CMK (cell line): Measurements from ENCODE around the gene TENT5A.
"Not testable (repeated sequence)": the region's sequence is repeated elsewhere in the genome, so short reads cannot be mapped to it uniquely, and the experiment has no call there.

Source experiments
- DNase-seq: peaks from one replicate; pipeline ENCODE4 v3.0.0-alpha.2; 2010; ENCODE audit warnings: low read depth

Gene TENT5A

DNA sequence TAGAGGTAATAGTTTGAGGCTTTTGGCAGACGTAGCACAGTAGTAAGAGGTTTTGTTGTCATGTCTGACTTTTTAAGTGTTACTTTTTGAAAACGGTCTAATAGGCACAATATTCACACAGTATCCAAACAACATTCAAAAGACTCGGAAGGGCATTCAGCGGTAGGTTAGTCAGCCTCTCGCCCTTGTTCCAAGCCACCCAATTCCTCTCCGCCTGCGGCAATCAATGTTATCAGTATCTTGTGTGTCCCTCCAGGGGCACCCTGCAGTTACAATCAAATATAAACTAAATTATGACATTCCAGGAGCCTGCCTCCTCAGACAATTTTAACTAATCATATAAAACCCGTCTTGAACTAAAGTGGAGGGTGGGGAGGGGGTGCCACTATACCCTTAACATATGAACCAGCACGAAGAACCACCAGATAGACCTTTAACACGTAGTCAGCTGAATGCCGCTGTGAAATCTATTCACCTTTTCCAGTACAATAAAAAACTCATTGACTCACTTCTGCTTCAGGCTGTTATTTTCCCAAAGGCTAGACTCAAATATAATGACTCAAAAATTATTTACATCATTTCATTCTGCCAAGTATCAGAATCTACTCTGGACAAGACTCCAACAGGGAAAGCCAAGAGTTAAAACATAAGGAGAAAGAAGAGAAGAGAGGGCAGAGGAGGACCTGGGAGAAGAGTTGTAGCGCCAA lies 1.6 kb downstream of the TENT5A start:
- no peak for DNase-seq

DNA sequence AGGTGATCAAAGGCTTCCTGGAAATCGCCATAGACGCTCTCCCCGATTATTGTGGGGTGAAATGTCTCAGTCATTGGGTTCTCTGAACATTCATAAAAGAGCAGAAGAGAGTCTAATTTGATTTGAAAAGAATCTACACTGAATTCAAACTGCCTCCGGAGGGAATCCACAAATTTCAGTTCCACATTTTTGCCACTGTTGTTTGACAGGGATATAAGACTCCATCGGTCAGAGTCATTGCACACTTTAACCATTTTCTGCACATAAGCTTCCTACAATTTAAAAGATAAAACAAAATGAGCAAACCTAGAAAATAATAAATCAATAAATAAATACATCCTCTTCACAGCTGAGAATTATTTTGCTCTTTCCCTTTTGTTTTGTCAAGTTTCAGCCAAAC lies 2.3 kb downstream of the TENT5A start:
- no peak for DNase-seq

DNA sequence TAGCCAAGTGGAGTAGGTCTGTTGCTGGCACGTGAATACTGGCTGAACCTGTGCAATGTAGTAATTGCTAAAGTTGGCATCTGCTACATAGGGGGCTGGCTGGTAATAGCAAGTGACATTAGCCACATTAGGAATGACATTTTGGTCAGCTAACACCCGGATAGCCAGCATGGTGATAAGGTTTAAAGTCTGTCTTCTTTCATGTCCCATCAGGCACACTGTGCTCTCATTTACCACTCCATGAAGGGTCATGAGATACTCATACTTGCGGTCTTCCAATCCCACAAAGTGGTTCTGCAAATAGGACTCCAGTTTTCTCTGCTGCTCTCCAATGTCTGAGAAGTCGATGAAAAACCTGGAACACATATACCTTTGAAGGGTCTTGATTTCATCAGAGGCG lies 2.8 kb downstream of the TENT5A start:
- DNase-seq: no peak

DNA sequence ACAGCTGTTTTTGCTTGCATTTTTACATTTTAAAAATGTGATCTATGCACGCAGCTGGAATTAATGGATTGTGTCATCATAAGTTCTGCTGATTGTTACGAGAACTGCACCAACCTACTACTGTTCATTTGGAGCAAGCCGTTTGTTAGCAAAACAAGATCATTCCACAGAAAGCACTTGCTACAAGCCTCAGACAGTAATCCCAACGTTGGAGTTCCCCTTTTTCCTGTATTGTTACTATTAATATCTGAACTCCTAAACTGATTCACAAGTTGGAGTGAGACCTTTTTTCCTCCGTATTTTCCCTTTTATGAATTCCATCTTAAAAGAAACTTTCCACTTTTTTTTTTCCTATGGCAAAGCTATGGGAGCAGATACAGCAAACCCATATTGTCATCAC lies 3.5 kb downstream of the TENT5A start:
- no peak for DNase-seq

DNA sequence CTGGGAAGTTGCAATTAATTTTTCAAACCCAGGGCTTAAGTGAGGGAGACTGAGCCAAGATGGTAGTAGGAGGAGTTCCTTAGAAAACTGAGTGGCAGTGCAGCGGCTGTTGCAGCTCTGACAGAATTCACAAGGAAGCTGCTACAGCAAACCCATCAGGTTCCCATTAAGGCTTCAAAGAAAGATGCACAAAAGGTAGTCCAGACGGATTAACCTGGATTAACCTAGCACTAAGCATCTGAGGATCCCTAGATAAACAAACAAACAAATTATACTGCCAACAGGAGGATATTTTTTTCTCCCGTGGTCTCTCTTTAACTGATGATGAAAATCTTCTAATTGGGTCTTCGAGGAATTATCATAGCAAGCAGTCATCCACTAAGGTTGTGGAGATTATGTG lies 5.2 kb downstream of the TENT5A start:
- no peak for DNase-seq

DNA sequence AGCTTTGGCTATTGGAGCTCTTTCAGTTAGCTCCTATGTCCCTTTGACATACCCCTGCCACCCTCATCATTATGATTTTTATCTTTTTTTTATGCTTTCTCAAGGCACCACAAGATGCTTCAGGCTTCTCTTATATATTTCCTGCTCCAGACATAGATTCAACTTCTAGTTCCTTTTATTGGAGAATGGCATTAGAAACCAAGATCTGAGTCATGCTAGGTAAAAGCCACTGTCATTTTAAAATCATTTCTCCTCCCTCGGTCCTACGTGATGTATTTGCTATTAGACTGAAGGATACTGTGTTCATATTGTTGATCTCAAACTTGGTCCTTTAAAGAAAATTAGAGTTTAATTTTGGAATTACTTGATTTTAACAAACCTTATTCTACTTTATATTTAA lies 8.3 kb downstream of the TENT5A start:
- no peak for DNase-seq

DNA sequence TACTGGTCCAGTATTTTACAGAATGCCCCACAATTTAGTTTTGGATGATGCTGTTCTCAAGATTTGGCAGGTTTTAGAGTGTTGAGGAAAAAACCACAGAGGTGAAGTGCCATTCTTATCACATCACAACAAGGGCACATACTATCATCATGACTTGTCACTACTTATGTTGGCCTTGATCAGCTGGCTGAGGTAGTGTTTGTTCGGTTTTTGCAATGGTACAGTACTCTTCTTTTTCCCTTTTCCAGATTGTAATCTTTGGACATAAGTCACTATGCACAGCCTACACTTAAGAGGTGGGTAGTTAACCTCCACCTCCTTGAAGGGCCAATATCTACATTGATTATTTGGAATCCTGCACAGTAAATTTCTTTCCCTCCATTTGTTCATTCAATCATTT lies 8.8 kb downstream of the TENT5A start:
- DNase-seq: no peak

DNA sequence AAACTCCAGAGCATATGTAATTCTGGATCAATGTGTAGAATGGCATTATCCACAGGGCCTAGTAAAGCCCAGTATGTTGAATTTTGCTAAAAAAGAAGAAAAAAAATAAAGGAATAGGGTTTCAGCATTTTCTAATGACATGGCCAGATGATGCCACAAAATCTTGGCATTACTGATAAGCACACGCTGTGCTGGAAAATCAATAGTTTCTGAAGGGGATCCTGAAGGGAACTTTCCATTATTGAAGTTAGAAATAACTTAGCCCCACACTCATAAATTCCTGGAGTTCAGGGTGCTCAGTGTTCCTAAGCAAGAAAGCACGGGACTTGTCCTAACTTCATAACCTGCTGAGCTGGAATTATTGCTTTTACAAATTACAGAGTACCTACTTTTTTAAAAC lies 10.8 kb downstream of the TENT5A start:
- no peak for DNase-seq

DNA sequence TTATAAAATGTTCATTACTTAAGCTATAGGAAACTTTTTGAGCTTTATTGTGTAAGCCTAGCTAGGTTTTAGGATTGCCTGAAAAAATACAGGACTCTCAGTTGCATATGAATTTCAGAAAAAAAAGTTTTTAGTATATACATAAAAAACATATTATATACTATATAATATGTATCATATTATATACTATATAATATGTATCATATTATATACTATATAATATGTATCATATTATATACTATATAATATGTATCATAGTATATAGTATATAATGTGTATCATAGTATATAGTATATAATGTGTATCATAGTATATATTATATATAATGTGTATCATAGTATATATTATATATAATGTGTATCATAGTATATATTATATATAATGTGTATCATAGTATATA lies 11.9 kb downstream of the TENT5A start:
- not testable (repeated sequence) for DNase-seq

DNA sequence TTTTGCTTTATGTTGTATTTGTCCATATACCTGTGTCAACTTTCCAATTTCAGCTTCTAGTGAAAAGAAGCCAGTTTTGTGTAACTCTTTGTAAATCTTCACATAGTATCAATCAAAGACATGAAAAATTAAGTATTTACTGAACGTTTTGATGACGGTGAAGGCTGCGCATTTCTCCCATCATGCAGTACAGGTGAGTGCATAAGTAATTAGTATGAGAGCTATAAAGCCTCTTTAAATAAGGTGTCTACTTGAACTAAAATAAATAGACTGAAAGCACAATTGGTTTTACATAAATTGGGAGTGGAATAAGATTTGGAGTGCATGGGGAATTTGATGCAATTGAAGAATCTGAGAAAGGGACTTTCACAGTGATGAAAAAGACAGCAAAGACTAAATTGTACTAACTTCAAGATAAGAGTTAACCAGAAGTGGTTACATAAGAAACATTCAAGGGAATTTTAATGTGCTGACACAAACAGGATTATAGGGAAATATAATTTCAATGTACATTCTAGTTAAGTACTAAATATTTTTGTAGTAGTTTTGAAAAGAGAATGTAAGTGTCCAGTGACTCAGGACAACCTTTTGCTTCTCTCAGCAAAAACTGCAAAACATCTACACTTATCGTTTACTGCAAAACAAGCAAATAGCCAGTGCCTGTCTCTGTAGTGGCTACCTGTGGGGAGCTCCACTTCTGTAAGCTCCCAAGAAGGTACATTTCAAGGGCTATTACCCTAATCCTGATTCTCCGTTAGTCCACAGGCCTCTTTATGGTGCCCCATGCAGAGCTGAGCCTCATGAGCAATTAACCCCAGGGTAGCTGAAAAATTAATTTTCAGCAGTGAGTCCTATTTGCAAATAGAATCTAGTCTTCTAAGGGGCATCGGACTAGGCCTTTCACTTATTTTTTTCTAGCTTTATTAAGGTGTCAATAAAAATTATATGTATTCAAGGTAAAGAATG lies 13.0 kb downstream of the TENT5A start:
- DNase-seq: no peak

DNA sequence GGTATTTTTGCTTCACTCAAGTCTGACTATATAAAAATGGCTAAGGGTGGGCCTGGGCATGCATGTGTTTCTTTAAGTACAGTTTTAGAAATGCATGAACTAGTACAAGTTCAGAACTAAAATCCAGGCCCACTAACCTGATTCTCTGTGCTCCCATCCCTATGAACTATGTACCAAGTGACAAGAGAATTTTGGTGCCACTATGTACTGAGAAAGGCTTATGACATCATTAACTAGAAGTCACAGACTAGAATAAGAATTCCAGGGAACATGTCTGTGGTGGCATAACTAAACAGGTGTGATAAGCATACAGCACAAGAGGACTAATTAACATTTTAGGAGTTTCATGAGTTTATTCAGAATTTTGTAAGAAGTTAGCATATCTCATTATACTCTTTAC lies 16.1 kb downstream of the TENT5A start:
- DNase-seq: no peak

DNA sequence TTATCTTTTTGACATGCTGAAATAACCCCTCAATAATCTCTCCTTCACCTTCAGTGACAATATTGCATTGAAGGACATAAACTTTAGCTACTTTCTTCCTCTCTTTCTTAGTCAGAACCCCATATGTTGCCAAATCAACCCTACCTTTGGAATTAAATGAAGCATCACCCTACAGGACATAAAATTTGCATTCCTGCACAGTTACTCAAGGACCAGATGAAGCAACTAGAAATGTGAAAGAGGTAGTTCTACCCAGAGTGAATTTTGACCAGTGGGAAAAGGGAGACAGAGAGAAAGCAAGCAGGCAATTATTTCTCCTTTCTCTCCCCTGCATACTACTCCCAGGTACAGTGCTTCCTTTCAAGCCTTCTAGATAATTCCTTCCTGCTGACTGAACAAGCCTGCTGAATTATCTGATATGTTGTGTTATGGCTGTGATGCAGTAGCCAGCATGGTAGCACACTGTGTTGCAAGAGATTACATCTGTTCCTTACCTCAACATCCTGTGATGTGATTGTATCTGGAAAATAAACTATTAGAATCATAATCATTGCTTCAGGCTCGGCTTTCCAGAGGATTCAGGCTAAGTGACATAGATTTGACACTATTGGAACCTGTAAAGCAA lies 16.6 kb downstream of the TENT5A start:
- DNase-seq: no peak

DNA sequence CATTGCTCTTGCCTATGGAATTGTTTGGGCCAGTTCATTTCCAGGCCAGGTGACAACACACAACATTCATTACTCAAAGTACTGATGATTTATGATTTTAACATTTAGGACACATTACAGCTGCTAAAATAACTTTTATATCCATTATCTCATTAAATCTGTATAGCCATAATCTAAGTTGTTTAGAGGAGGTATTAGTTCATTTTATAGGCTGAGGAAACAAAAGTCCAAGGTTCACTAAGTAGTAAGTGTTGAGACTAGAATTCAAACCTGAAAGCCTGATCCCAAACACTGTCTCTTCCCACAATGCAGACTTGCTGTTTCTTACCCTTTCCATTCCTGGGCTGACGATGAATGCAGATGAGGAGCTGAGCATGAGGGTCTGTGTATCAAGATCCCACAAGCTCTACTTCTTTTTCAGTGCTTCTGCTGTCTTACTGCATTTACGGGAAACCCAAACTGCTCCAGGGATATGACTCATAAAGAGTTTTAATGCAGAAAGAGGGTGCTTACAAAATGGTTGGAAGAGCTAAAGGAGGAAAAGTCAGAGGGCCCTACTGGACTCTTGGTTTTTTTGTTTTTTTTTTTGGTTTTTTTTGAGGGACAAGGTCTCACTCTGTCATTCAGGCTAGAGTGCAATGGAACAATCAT lies 17.9 kb downstream of the TENT5A start:
- no peak for DNase-seq

DNA sequence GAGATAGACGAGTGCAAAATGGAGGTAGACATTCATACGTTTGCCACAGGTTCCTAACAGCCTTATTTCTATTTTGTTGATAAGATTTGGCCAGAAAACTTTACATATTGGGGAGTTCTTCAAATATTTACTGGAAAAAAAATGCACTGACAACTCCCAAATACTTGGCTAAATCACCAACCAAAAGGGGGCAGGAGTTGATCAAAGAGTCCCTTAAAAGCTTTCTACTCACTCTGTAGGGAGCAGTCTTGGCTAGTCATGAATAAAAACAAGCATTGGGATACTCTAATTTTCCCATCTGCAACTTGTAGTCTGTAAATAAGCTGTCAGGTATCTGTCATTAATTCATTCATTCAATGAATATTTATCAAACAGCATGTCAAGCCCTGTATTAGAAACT lies 18.4 kb downstream of the TENT5A start:
- no peak for DNase-seq

DNA sequence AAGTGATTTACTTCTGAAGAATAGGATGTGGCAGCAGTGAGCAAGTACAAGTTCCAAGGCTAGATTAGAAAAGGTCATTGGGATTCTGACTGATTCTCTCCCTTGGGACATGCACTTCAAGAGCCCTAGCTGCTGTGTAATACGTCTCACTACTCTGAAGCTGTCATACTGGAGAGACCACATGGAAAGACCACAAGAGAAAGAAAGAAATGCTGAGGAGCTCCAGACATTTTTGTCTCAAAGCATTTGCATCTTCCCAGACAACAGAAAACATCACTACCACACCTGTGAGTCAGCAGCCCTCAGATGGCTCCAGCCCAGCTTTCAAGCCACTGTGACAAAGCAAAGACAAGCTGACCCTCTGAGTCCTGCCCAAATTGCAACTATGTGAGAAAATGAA lies 20.7 kb downstream of the TENT5A start:
- no peak for DNase-seq

DNA sequence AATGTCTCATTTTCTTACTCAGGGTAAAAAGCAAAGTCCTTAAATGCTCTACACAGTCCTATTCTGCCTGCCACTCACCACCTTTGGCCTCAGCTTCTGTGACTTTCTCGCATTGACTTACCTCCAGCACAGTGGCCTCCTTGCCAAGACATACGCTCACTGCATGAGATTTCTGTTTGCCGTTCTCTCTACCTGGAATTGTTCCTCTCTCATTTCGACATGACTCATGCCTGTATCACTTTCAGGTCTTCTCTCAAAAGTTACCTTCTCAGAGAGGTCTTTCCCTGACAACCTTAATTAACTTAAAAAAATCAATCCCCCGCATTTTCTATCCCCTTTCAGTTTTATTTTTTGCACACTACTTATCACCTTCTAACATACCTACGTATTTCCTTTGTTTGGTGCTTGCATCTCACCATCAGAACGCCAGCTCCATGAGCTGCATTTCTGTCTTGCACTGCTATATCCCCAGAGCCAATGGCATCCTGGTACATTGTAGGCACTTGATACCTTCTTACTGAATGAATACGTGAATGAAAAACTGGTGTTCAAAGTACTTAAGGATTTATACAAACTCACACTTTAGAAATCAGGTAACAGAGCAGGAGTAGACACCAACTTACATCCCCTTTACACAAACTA lies 24.5 kb downstream of the TENT5A start:
- no peak for DNase-seq

DNA sequence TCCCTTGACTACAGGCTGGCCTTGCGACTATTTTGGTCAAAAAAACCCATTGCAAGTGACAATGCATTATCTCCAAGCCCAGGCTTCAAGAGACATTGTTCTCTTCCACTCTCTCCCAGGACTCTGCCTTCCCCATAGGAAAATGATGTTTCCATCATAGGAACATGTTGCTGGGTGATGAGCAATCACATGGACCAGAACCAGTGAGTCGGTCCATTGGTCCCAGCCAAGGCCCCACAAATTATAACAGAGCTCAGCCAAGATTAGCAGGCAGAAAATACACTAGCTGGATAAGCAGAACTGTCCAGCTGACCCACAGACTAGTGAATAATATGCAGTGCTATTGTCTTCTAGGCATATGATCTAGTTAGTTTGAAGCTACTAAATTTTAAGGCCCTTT lies 27.4 kb downstream of the TENT5A start:
- DNase-seq: no peak

DNA sequence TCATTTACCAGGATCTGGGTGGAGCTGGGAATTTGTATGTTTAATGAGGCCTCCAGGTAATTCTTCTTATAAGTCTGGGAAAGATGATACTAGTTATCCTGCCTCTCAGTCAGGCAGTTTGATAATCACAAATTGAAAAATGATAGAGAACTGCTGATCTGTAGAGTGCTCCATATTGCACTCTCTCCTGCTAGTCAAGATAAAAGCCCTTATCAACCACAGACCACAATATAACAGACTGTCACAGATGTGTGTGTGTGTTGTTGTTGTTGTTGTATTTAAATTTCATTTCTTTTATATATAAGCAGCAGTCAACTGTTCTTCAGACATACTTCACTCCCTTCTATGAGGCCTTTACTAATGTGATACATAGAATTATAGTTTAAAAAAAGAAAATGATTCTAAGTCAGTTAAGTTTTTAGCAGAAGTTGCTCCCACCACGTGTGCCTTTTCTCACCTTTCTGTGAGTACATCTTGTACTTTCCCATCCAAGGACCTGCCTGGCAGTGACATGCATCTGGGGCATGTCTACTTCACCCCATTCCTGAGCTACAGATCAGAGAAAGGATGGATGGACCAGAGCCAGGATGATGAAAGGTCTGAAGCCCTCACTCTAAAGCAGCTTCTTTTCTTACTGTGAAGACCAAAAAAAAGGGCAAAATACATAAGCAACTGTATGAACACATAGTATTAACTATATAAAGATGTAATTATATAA lies 29.8 kb downstream of the TENT5A start:
- peak; percentile 2 for DNase-seq

DNA sequence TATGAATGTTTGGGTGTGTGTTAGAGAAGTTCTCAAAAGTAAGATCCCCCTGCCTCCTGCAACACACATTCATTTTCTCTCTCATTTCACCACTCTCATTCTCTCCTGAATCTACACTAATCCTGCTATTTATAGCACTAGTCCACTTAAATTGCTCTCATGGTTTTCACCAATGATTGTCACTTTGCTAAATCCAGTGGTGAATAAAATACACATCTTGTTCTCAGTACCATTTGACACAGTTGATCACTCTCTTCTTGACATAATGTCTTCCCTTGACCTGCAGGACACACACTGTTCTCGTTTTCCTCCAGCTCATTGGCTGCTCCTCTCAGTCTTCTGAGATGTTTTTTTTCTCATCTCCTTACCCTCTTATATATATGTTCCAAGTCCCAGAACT lies 32.1 kb downstream of the TENT5A start:
- no peak for DNase-seq

DNA sequence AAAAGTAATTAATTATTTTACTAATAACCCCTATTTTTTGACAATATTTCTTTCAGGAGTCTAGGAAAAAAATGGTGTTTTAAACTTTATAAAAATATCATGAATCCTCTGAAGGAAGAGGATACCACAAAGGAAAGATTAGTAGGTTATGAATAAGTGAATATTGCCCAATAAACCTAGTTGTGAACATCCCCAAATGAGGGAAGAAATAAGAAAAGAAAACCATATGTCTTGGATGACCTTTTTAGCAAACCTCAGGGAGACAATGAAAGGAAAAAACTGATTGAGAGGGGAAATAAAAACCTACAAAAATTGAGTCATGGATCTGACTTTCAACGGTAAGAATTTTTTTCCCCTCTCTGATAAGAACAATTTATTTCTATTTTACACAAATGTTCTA lies 34.4 kb downstream of the TENT5A start:
- DNase-seq: no peak

DNA sequence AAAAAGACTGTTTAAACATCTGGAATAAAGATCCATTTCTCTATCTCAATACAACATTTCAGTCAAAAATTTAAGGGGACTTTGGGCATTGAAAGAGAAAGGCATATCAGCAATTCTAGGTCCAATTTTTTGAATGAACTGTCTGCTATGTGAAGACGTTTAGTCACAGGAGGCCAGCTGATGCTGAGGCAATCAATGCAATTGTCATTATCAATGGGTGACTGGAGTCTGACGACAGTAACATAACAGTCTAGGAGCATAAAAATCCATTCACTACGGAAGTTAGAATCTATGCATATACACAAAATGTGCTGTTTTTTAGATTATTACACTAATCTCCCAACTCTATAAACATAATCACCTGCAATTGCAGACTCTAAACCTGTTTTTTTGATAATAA lies 37.8 kb downstream of the TENT5A start:
- no peak for DNase-seq
